ENCODE data around the gene TMEM185A. TPM values are rescaled to one million over a fixed set of nuclear protein-coding genes. Genes with fewer than 3 reads are reported as not detected.
"Not testable (repeated sequence)": the region's sequence is repeated elsewhere in the genome, so short reads cannot be mapped to it uniquely, and the experiment has no call there.

TMEM185A gene
- total RNA-seq, 1 donor = 5.5 TPM

- H3K9me3 ChIP-seq (ENCODE audit: low read depth, low read length); H3K4me3 ChIP-seq (ENCODE audit: low read length); H3K4me1 ChIP-seq (ENCODE audit: insufficient read depth, low read length); H3K27me3 ChIP-seq (ENCODE audit: insufficient read depth, low read length): not testable (repeated sequence)
Observed at GRCh38 chrX:149590993-149591392, 40.6 kb downstream of the TMEM185A start.

GRCh38 chrX:149587359-149587758 is 44.2 kb downstream of the TMEM185A start, which contains the start of gene MAGEA9B:
TSS of gene MAGEA9B (minus strand) at chrX:149587459. CDS start at chrX:149583179, 4,280 bp downstream.
- H3K4me1 ChIP-seq (ENCODE audit: insufficient read depth, low read length); H3K27me3 ChIP-seq (ENCODE audit: insufficient read depth, low read length); H3K4me3 ChIP-seq (ENCODE audit: low read length); H3K9me3 ChIP-seq (ENCODE audit: low read depth, low read length): not testable (repeated sequence)

- not testable (repeated sequence) for H3K27me3 ChIP-seq (ENCODE audit: insufficient read depth, low read length); H3K9me3 ChIP-seq (ENCODE audit: low read depth, low read length); H3K4me1 ChIP-seq (ENCODE audit: insufficient read depth, low read length); H3K4me3 ChIP-seq (ENCODE audit: low read length)
Observed at GRCh38 chrX:149585631-149586030, 46.0 kb downstream of the TMEM185A start.

GRCh38 chrX:149573456-149573855 is 58.1 kb downstream of the TMEM185A start:
- not testable (repeated sequence) for H3K4me3 ChIP-seq (ENCODE audit: low read length); H3K4me1 ChIP-seq (ENCODE audit: insufficient read depth, low read length); H3K9me3 ChIP-seq (ENCODE audit: low read depth, low read length); H3K27me3 ChIP-seq (ENCODE audit: insufficient read depth, low read length)

- Histone ChIP-seq H3K4me3 (ENCODE audit: low read length) (no peak overlapping the region), H3K27me3 (ENCODE audit: insufficient read depth, low read length) (no peaks in the 10 kb centered on the region), H3K9me3 (ENCODE audit: low read depth, low read length) (no peaks in the 10 kb centered on the region), H3K4me1 (ENCODE audit: insufficient read depth, low read length) (no peaks in the 10 kb centered on the region)
Observed at GRCh38 chrX:149572743-149573142, 58.8 kb downstream of the TMEM185A start.

- no peaks in the 10 kb centered on the region for H3K27me3 ChIP-seq (ENCODE audit: insufficient read depth, low read length)
- no peaks in the 10 kb centered on the region for H3K9me3 ChIP-seq (ENCODE audit: low read depth, low read length)
- no peaks in the 10 kb centered on the region for H3K4me1 ChIP-seq (ENCODE audit: insufficient read depth, low read length)
- H3K4me3 ChIP-seq (ENCODE audit: low read length) = no peak overlapping the region
Observed at GRCh38 chrX:149571770-149572169, 59.8 kb downstream of the TMEM185A start.

GRCh38 chrX:149570668-149571067 is 60.9 kb downstream of the TMEM185A start:
- Histone ChIP-seq H3K9me3 (ENCODE audit: low read depth, low read length) (no peaks in the 10 kb centered on the region), H3K27me3 (ENCODE audit: insufficient read depth, low read length) (no peaks in the 10 kb centered on the region), H3K4me1 (ENCODE audit: insufficient read depth, low read length) (no peaks in the 10 kb centered on the region), H3K4me3 (ENCODE audit: low read length) (no peak overlapping the region)

GRCh38 chrX:149569770-149570169 is 61.8 kb downstream of the TMEM185A start:
- Histone ChIP-seq H3K9me3 (ENCODE audit: low read depth, low read length) (no peaks in the 10 kb centered on the region), H3K27me3 (ENCODE audit: insufficient read depth, low read length) (no peaks in the 10 kb centered on the region), H3K4me3 (ENCODE audit: low read length) (no peak overlapping the region), H3K4me1 (ENCODE audit: insufficient read depth, low read length) (no peaks in the 10 kb centered on the region)

GRCh38 chrX:149568701-149569296 is 62.8 kb downstream of the TMEM185A start:
- Histone ChIP-seq H3K4me3 (ENCODE audit: low read length) (no peak overlapping the region), H3K4me1 (ENCODE audit: insufficient read depth, low read length) (no peaks in the 10 kb centered on the region), H3K9me3 (ENCODE audit: low read depth, low read length) (no peaks in the 10 kb centered on the region), H3K27me3 (ENCODE audit: insufficient read depth, low read length) (no peaks in the 10 kb centered on the region)

GRCh38 chrX:149567621-149568417 is 63.8 kb downstream of the TMEM185A start:
- Histone ChIP-seq H3K4me1 (ENCODE audit: insufficient read depth, low read length) (no peaks in the 10 kb centered on the region), H3K9me3 (ENCODE audit: low read depth, low read length) (no peaks in the 10 kb centered on the region), H3K4me3 (ENCODE audit: low read length) (no peak overlapping the region), H3K27me3 (ENCODE audit: insufficient read depth, low read length) (no peaks in the 10 kb centered on the region)

GRCh38 chrX:149563359-149563758 is 68.2 kb downstream of the TMEM185A start:
- Histone ChIP-seq H3K27me3 (ENCODE audit: insufficient read depth, low read length) (no peaks in the 10 kb centered on the region), H3K4me3 (ENCODE audit: low read length) (no peak overlapping the region), H3K9me3 (ENCODE audit: low read depth, low read length) (no peaks in the 10 kb centered on the region), H3K4me1 (ENCODE audit: insufficient read depth, low read length) (no peaks in the 10 kb centered on the region)

GRCh38 chrX:149555251-149555650 is 76.3 kb downstream of the TMEM185A start:
- not testable (repeated sequence) for H3K27me3 ChIP-seq (ENCODE audit: insufficient read depth, low read length); H3K4me3 ChIP-seq (ENCODE audit: low read length); H3K9me3 ChIP-seq (ENCODE audit: low read depth, low read length); H3K4me1 ChIP-seq (ENCODE audit: insufficient read depth, low read length)

GRCh38 chrX:149551939-149552248 is 79.7 kb downstream of the TMEM185A start:
- not testable (repeated sequence) for H3K4me1 ChIP-seq (ENCODE audit: insufficient read depth, low read length); H3K4me3 ChIP-seq (ENCODE audit: low read length); H3K27me3 ChIP-seq (ENCODE audit: insufficient read depth, low read length); H3K9me3 ChIP-seq (ENCODE audit: low read depth, low read length)

- H3K4me3 ChIP-seq (ENCODE audit: low read length); H3K4me1 ChIP-seq (ENCODE audit: insufficient read depth, low read length); H3K9me3 ChIP-seq (ENCODE audit: low read depth, low read length); H3K27me3 ChIP-seq (ENCODE audit: insufficient read depth, low read length): not testable (repeated sequence)
Observed at GRCh38 chrX:149551245-149551938, 80.2 kb downstream of the TMEM185A start.

- H3K4me3 ChIP-seq (ENCODE audit: low read length); H3K4me1 ChIP-seq (ENCODE audit: insufficient read depth, low read length); H3K27me3 ChIP-seq (ENCODE audit: insufficient read depth, low read length); H3K9me3 ChIP-seq (ENCODE audit: low read depth, low read length): not testable (repeated sequence)
Observed at GRCh38 chrX:149550454-149550853, 81.1 kb downstream of the TMEM185A start.

GRCh38 chrX:149549701-149550100 is 81.9 kb downstream of the TMEM185A start, which contains the start of gene HSFX3:
TSS of gene HSFX3 (minus strand) at chrX:149549924. CDS start at chrX:149549852, 72 bp downstream.
- H3K9me3 ChIP-seq (ENCODE audit: low read depth, low read length); H3K27me3 ChIP-seq (ENCODE audit: insufficient read depth, low read length); H3K4me1 ChIP-seq (ENCODE audit: insufficient read depth, low read length); H3K4me3 ChIP-seq (ENCODE audit: low read length): not testable (repeated sequence)
